ENCODE data around the gene CAPSL. TPM values are rescaled to one million over a fixed set of nuclear protein-coding genes. Genes with fewer than 3 reads are reported as not detected.

CAPSL gene
- total and polyA plus RNA-seq, 9 donors, result 0.85 to 28.8 (median 1.8) TPM; not detected in 4

GRCh38 chr5:35904443-35905132 is 33.8 kb downstream of the CAPSL start:
- H3K9me3 ChIP-seq, result no peaks in the 10 kb centered on the region
- H3K27ac ChIP-seq, result no peak overlapping the region
- TF ChIP-seq POLR2A (IDR thresholded peaks at IDR 0.05) (no peak), CTCF (IDR thresholded peaks at IDR 0.05) (no peak), EP300 (IDR thresholded peaks at IDR 0.05) (no peak)
- H3K4me3 ChIP-seq, result no peak overlapping the region
- no peaks in the 10 kb centered on the region for H3K4me1 ChIP-seq (ENCODE audit: insufficient read depth)
- WGBS, 3 donors, result 75 to 87% (median 85%) methylated on average over 11 of the region's 11 CpGs
- no peaks in the 10 kb centered on the region for H3K27me3 ChIP-seq
- no peaks in the 10 kb centered on the region for H3K36me3 ChIP-seq
- intact Hi-C loops (cut with DNase I), result no loop called here
- no peak for DNase-seq

DNA sequence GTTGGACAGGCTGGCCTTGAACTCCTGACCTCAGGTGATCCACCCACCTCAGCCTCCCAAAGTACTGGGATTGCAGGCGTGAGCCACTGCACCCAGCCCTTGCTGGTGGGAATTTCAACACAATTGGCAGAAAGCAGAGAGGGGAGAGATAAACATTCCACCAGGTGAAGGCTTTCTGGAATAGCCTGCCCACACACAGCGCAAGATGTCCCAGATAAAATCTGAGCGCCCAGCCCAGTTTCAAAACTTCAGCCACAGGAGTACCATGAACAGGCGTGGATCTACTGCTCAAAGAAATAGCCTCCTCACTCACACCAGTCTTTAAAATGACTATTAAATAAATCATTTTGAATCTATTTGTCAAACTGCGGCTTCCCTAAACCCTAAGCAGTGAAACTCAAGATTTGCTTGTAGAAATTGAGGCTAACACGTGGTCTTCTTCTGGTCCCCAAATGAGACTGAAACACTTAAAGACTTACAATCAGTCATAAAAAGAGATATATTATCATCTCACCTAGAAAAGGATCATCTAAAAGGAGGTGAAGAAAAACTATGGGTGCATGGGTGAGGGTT is 34.7 kb downstream of the CAPSL start:
- DNase-seq, result no peak
- TF ChIP-seq POLR2A (IDR thresholded peaks at IDR 0.05) (no peak), EP300 (IDR thresholded peaks at IDR 0.05) (no peak), CTCF (IDR thresholded peaks at IDR 0.05) (no peak)
- H3K4me1 ChIP-seq (ENCODE audit: insufficient read depth), result no peaks in the 10 kb centered on the region
- no peaks in the 10 kb centered on the region for H3K27me3 ChIP-seq
- no peaks in the 10 kb centered on the region for H3K36me3 ChIP-seq
- no peaks in the 10 kb centered on the region for H3K9me3 ChIP-seq
- H3K27ac ChIP-seq, result no peak overlapping the region
- WGBS, 3 donors, result 91 to 93% (median 91%) methylated on average over 6 of the region's 6 CpGs
- intact Hi-C loops (cut with DNase I), result no loop called here
- no peak overlapping the region for H3K4me3 ChIP-seq

DNA sequence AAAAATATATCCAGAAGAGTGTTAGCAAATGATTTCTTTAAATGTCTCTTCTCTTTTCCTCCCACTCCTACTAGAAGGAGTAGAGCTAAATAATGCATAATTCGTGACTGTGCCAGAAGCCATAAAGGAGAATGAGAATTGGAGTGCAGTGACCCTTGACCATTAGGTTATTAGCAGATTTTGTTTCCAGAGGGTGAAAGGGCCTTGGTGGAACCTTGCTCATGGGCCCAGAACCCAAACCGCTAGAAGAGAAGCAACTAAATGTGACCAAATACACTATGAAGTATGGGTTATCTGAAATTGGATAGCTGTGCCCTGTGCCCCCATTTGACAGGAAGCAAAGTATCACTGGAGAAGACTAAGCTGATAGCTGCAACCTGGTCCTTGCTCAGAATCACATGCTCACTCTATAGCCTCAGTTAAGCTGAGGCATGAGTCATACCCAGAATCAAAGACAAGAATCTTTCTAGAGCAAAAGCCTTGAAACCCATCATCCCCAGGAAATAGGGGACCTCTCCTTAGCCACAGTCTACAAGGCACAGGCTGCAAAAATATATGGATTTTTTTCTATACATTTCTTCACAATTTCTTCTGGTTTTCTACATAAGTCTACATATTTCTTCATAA is 36.3 kb downstream of the CAPSL start:
- Histone ChIP-seq H3K4me1 (ENCODE audit: insufficient read depth) (no peaks in the 10 kb centered on the region), H3K27ac (no peak overlapping the region), H3K36me3 (no peaks in the 10 kb centered on the region), H3K27me3 (no peaks in the 10 kb centered on the region), H3K9me3 (no peaks in the 10 kb centered on the region), H3K4me3 (no peak overlapping the region)
- TF ChIP-seq EP300 (IDR thresholded peaks at IDR 0.05), result no peak
- no peak for TF ChIP-seq POLR2A (IDR thresholded peaks at IDR 0.05)
- TF ChIP-seq CTCF (IDR thresholded peaks at IDR 0.05), result no peak
- intact Hi-C loops (cut with DNase I), result no loop called here
- WGBS, 3 donors, result 47 to 62% (median 53%) methylated on average over 2 of the region's 2 CpGs
- DNase-seq, result no peak

- intact Hi-C loops (cut with DNase I), result no loop called here
- WGBS, 3 donors, result 80 to 85% (median 83%) methylated on average over 3 of the region's 3 CpGs
Measured at GRCh38 chr5:35900972-35901695, 37.3 kb downstream of the CAPSL start.

More at GRCh38 chr5:35900972-35901695, 37.3 kb downstream of the CAPSL start:
- TF ChIP-seq POLR2A (IDR thresholded peaks at IDR 0.05), result no peak
- no peak for TF ChIP-seq EP300 (IDR thresholded peaks at IDR 0.05)
- TF ChIP-seq CTCF (IDR thresholded peaks at IDR 0.05), result no peak
- Histone ChIP-seq H3K4me1 (ENCODE audit: insufficient read depth) (no peaks in the 10 kb centered on the region), H3K27ac (no peak overlapping the region), H3K4me3 (no peak overlapping the region), H3K27me3 (no peaks in the 10 kb centered on the region), H3K9me3 (no peaks in the 10 kb centered on the region), H3K36me3 (no peaks in the 10 kb centered on the region)
- no peak for DNase-seq

All from ovary (tissue), 9 donors.